AG04450 (cell line): ENCODE data around the gene GPR135. TPM values are rescaled to one million over a fixed set of nuclear protein-coding genes. Genes with fewer than 3 reads are reported as not detected.

ENCODE experiments used
- CTCF ChIA-PET: fragments of 300-600, 350-600 bp; formaldehyde crosslinking; extraction: SDS; loops from one replicate; lab custom pipeline; 2022; ENCODE audit warnings: antibody characterized with exemption, inconsistent platforms; lab: Charles Lee
- POLR2A ChIA-PET: fragments of 350-600 bp; formaldehyde crosslinking; extraction: SDS; loops from one replicate; lab custom pipeline; 2021; ENCODE audit warnings: antibody characterized with exemption, inconsistent platforms; lab: Yijun Ruan, JAX
- DNase-seq: peaks from one replicate; pipeline ENCODE4 v3.0.0-alpha.2; 2011; ENCODE audit warnings: low read depth, low spot score
- H3K27ac ChIP-seq: one replicate; pipeline ENCODE4 v1.5.1; 2012; ENCODE audit warnings: low read depth, low read length, control low read depth
- H3K27me3 ChIP-seq: one replicate; pipeline ENCODE4 v1.6.0; 2012; ENCODE audit warnings: low read length; ENCODE audit not compliant: control insufficient read depth, insufficient read depth
- H3K4me3 ChIP-seq: 2 replicates; pipeline ENCODE4 v1.5.1; 2011; ENCODE audit warnings: mild to moderate bottlenecking, low read depth, low read length, control low read depth
- H3K9me3 ChIP-seq: 2 replicates; pipeline ENCODE4 v1.5.1; 2012; ENCODE audit warnings: low read length; ENCODE audit not compliant: control insufficient read depth, insufficient read depth
- CTCF ChIP-seq: IDR thresholded peaks from 2 replicates; pipeline ENCODE4 v1.5.1; 2011; ENCODE audit warnings: low read depth, low read length, control low read depth, inconsistent platforms
- polyA plus RNA-seq: library from polyadenylated mRNA; depleted of rRNA; stranded (reverse); fragments of >200 nt; gene quantifications from 2 replicates; pipeline ENCODE4 v1.2.3, GENCODE V29; 2011

GPR135 gene
- polyA plus RNA-seq, 1 experiment = 2.4 TPM

GRCh38 chr14:59480166-59480565 lies 15.0 kb upstream of the GPR135 start:
- peak overlapping the region; percentile 11; the same call in 1 of the 2 replicates for H3K4me3 ChIP-seq
- no peaks in the 10 kb centered on the region for H3K9me3 ChIP-seq
- POLR2A ChIA-PET = interaction anchor here (1.1 kb wide), 1 partner anchor 42 kb away, joined by 3 read pairs; no protein-coding TSS in a partner anchor
- no peaks in the 10 kb centered on the region for H3K27me3 ChIP-seq
- DNase-seq = no peak
- TF ChIP-seq CTCF = no peak
- CTCF ChIA-PET = interaction anchor here (0.6 to 1.7 kb wide), 4 partner anchors 11 to 353 kb away, joined by 3 to 9 read pairs (median 4); no protein-coding TSS in a partner anchor
- H3K27ac ChIP-seq = no peak overlapping the region

- ChIA-PET POLR2A (no interaction called here), CTCF (interaction anchor here (0.5 to 1.7 kb wide), 2 partner anchors 352 to 796 kb away, joined by 3 read pairs; no protein-coding TSS in a partner anchor)
- Histone ChIP-seq H3K9me3 (no peaks in the 10 kb centered on the region), H3K4me3 (no peak overlapping the region), H3K27me3 (no peaks in the 10 kb centered on the region), H3K27ac (no peak overlapping the region)
- no peak for TF ChIP-seq CTCF
- DNase-seq = no peak
Observed at GRCh38 chr14:59478540-59478939, 13.4 kb upstream of the GPR135 start.

GRCh38 chr14:59475709-59476108 lies 10.5 kb upstream of the GPR135 start:
- CTCF ChIA-PET = interaction anchor here (1.1 to 4.5 kb wide), 2 partner anchors 8 to 19 kb away, joined by 3 to 19 read pairs; partner anchors contain the start of genes JKAMP and L3HYPDH
- Histone ChIP-seq H3K4me3 (no peak overlapping the region), H3K9me3 (no peaks in the 10 kb centered on the region), H3K27me3 (no peaks in the 10 kb centered on the region), H3K27ac (no peak overlapping the region)
- TF ChIP-seq CTCF = no peak
- DNase-seq = no peak
- POLR2A ChIA-PET = no interaction called here

GRCh38 chr14:59474172-59474571 lies 9.0 kb upstream of the GPR135 start:
- H3K27ac ChIP-seq = peak overlapping the region; percentile 34
- H3K27me3 ChIP-seq = no peaks in the 10 kb centered on the region
- no peak overlapping the region for H3K4me3 ChIP-seq
- no peak for TF ChIP-seq CTCF
- no peak for DNase-seq
- ChIA-PET CTCF (interaction anchor here (0.6 to 4.5 kb wide), 3 partner anchors 10 to 102 kb away, joined by 3 to 19 read pairs (median 3); partner anchors contain the start of genes JKAMP and L3HYPDH), POLR2A (interaction anchor here (1.6 kb wide), 1 partner anchor 9 kb away, joined by 19 read pairs; the partner anchor contains the start of genes JKAMP and L3HYPDH)
- H3K9me3 ChIP-seq = no peaks in the 10 kb centered on the region

- POLR2A ChIA-PET = interaction anchor here (0.7 to 2.3 kb wide), 4 partner anchors 12 to 19 kb away, joined by 3 to 9 read pairs (median 5); partner anchors contain the start of genes JKAMP and L3HYPDH
- no peak for TF ChIP-seq CTCF
- no peak overlapping the region for H3K27ac ChIP-seq
- peaks cover 5% of the 10 kb centered on the region; the same call in 1 of the 2 replicates for H3K9me3 ChIP-seq
- CTCF ChIA-PET = interaction anchor here (0.6 kb wide), 2 partner anchors 19 to 828 kb away, joined by 3 to 4 read pairs; partner anchors contain the start of gene L3HYPDH
- H3K27me3 ChIP-seq = no peaks in the 10 kb centered on the region
- H3K4me3 ChIP-seq = peak overlapping the region; percentile 61
- no peak for DNase-seq
Observed at GRCh38 chr14:59464486-59465315, 479 bp downstream of the GPR135 start.
